ENCODE measurements around the gene TMEM196.

Gene TMEM196

GRCh38 chr7:19772841-19773760 lies at the start of gene TMEM196:
Gene TMEM196 (minus strand): TSS chr7:19773617. CDS start chr7:19772696, 921 bp downstream.
- Histone ChIP-seq H3K27ac (no peak within 1 kb of the TSS), H3K36me3 (no peaks in the 10 kb centered on the region), H3K4me2 (no peak within 1 kb of the TSS), H4K20me1 (no peaks in the 10 kb centered on the region), H3K27me3 (no peaks in the 10 kb centered on the region), H3K4me3 (no peak within 1 kb of the TSS), H3K9me3 (replicated peaks in 1 of 11) (peaks cover 0 to 7% (median 0%) of the 10 kb centered on the region in 11 experiments; a peak in 2 of 22 replicates), H3K9ac (no peak within 1 kb of the TSS), H3K4me1 (no peaks in the 10 kb centered on the region)
- no peak for TF ChIP-seq Cebpa-rat (IDR thresholded peaks at IDR 0.05)

GRCh38 chr7:19816128-19816527 lies 42.7 kb upstream of the TMEM196 start:
- Histone ChIP-seq H3K36me3 (no peaks in the 10 kb centered on the region), H3K9ac (no peak overlapping the region), H3K4me3 (no peak overlapping the region), H3K4me2 (no peak overlapping the region), H3K4me1 (no peaks in the 10 kb centered on the region), H3K9me3 (replicated peaks in 1 of 11) (no peaks in the 10 kb centered on the region), H3K27ac (no peak overlapping the region), H3K27me3 (no peaks in the 10 kb centered on the region), H4K20me1 (no peaks in the 10 kb centered on the region)
- no peak for TF ChIP-seq Cebpa-rat (IDR thresholded peaks at IDR 0.05)

- Histone ChIP-seq H4K20me1 (no peaks in the 10 kb centered on the region), H3K36me3 (no peaks in the 10 kb centered on the region), H3K4me1 (no peaks in the 10 kb centered on the region), H3K4me3 (no peak overlapping the region), H3K27me3 (no peaks in the 10 kb centered on the region), H3K9me3 (replicated peaks in 1 of 11) (no peaks in the 10 kb centered on the region), H3K4me2 (no peak overlapping the region), H3K9ac (no peak overlapping the region), H3K27ac (no peak overlapping the region)
- TF ChIP-seq Cebpa-rat (IDR thresholded peaks at IDR 0.05): no peak
Measured at GRCh38 chr7:19815546-19815945, 42.1 kb upstream of the TMEM196 start.

- Histone ChIP-seq H3K27ac (no peak overlapping the region), H3K27me3 (no peaks in the 10 kb centered on the region), H3K4me1 (no peaks in the 10 kb centered on the region), H3K9me3 (replicated peaks in 1 of 11) (no peaks in the 10 kb centered on the region), H3K4me3 (no peak overlapping the region), H3K4me2 (no peak overlapping the region), H3K9ac (no peak overlapping the region), H4K20me1 (no peaks in the 10 kb centered on the region), H3K36me3 (no peaks in the 10 kb centered on the region)
- no peak for TF ChIP-seq Cebpa-rat (IDR thresholded peaks at IDR 0.05)
Measured at GRCh38 chr7:19814776-19815175, 41.4 kb upstream of the TMEM196 start.

- no peak overlapping the region for H3K4me2 ChIP-seq
- no peaks in the 10 kb centered on the region for H3K4me1 ChIP-seq
- TF ChIP-seq Cebpa-rat (IDR thresholded peaks at IDR 0.05): no peak
- no peaks in the 10 kb centered on the region for H3K36me3 ChIP-seq
- no peak overlapping the region for H3K9ac ChIP-seq
- no peak overlapping the region for H3K27ac ChIP-seq
- no peak overlapping the region for H3K4me3 ChIP-seq
- no peaks in the 10 kb centered on the region for H4K20me1 ChIP-seq
- no peaks in the 10 kb centered on the region for H3K27me3 ChIP-seq
- no peaks in the 10 kb centered on the region for H3K9me3 ChIP-seq (replicated peaks in 1 of 11)
Measured at GRCh38 chr7:19811386-19811785, 38.0 kb upstream of the TMEM196 start.

- H3K9me3 ChIP-seq (replicated peaks in 1 of 11): no peaks in the 10 kb centered on the region
- no peak overlapping the region for H3K9ac ChIP-seq
- H3K27ac ChIP-seq: no peak overlapping the region
- no peak overlapping the region for H3K4me3 ChIP-seq
- no peak for TF ChIP-seq Cebpa-rat (IDR thresholded peaks at IDR 0.05)
- H3K36me3 ChIP-seq: no peaks in the 10 kb centered on the region
- H3K4me1 ChIP-seq: no peaks in the 10 kb centered on the region
- H3K4me2 ChIP-seq: no peak overlapping the region
- no peaks in the 10 kb centered on the region for H4K20me1 ChIP-seq
- no peaks in the 10 kb centered on the region for H3K27me3 ChIP-seq
Measured at GRCh38 chr7:19798986-19799385, 25.6 kb upstream of the TMEM196 start.

- no peak overlapping the region for H3K4me2 ChIP-seq
- no peaks in the 10 kb centered on the region for H3K27me3 ChIP-seq
- no peak overlapping the region for H3K4me3 ChIP-seq
- no peak overlapping the region for H3K27ac ChIP-seq
- no peaks in the 10 kb centered on the region for H4K20me1 ChIP-seq
- no peaks in the 10 kb centered on the region for H3K4me1 ChIP-seq
- H3K9ac ChIP-seq: no peak overlapping the region
- no peak for TF ChIP-seq Cebpa-rat (IDR thresholded peaks at IDR 0.05)
- H3K9me3 ChIP-seq (replicated peaks in 1 of 11): peaks cover 9 to 22% (median 15%) of the 10 kb centered on the region in 11 experiments; a peak in 20 of 22 replicates
- no peaks in the 10 kb centered on the region for H3K36me3 ChIP-seq
Measured at GRCh38 chr7:19783541-19783940, 10.1 kb upstream of the TMEM196 start.

- Histone ChIP-seq H3K9me3 (replicated peaks in 1 of 11) (peaks cover 0 to 7% (median 0%) of the 10 kb centered on the region in 11 experiments; a peak in 2 of 22 replicates), H3K27me3 (no peaks in the 10 kb centered on the region), H3K36me3 (no peaks in the 10 kb centered on the region), H4K20me1 (no peaks in the 10 kb centered on the region), H3K27ac (no peak overlapping the region), H3K4me1 (no peaks in the 10 kb centered on the region), H3K4me3 (no peak overlapping the region), H3K9ac (no peak overlapping the region), H3K4me2 (no peak overlapping the region)
- no peak for TF ChIP-seq Cebpa-rat (IDR thresholded peaks at IDR 0.05)
Measured at GRCh38 chr7:19776981-19777380, 3.6 kb upstream of the TMEM196 start.

GRCh38 chr7:19775578-19775977 lies 2.2 kb upstream of the TMEM196 start:
- Histone ChIP-seq H3K4me1 (no peaks in the 10 kb centered on the region), H4K20me1 (no peaks in the 10 kb centered on the region), H3K4me2 (no peak overlapping the region), H3K4me3 (no peak overlapping the region), H3K27ac (no peak overlapping the region), H3K27me3 (no peaks in the 10 kb centered on the region), H3K36me3 (no peaks in the 10 kb centered on the region), H3K9me3 (replicated peaks in 1 of 11) (peaks cover 0 to 7% (median 0%) of the 10 kb centered on the region in 11 experiments; a peak in 2 of 22 replicates), H3K9ac (no peak overlapping the region)
- TF ChIP-seq Cebpa-rat (IDR thresholded peaks at IDR 0.05): no peak

- peaks cover 0 to 7% (median 0%) of the 10 kb centered on the region in 11 experiments; a peak in 2 of 22 replicates for H3K9me3 ChIP-seq (replicated peaks in 1 of 11)
- H3K36me3 ChIP-seq: no peaks in the 10 kb centered on the region
- no peaks in the 10 kb centered on the region for H3K27me3 ChIP-seq
- H3K4me1 ChIP-seq: no peaks in the 10 kb centered on the region
- no peak for TF ChIP-seq Cebpa-rat (IDR thresholded peaks at IDR 0.05)
- no peak overlapping the region for H3K27ac ChIP-seq
- no peaks in the 10 kb centered on the region for H4K20me1 ChIP-seq
- H3K9ac ChIP-seq: no peak overlapping the region
- no peak overlapping the region for H3K4me2 ChIP-seq
- H3K4me3 ChIP-seq: no peak overlapping the region
Measured at GRCh38 chr7:19772306-19772705, 1.1 kb downstream of the TMEM196 start.

Measured in BLaER1 treated with 17β-estradiol and CSF1 and Interleukin-3, amounts not matched to agents 10 nM and 100 nM (cell line).